ENCODE results near the gene GBA2.

GBA2 gene

GRCh38 chr9:35769763-35770162 lies 20.7 kb upstream of the GBA2 start:
- FAIRE-seq = no peak
- no peak for TF ChIP-seq SPI1 (IDR thresholded peaks at IDR 0.05; ENCODE audit: low read depth, low read length)
- no peak for TF ChIP-seq POLR2A (IDR thresholded peaks at IDR 0.05; ENCODE audit: low read depth, low read length)
- no peak for TF ChIP-seq TAF1 (IDR thresholded peaks at IDR 0.05; ENCODE audit: low read depth, low read length)
- no peak for TF ChIP-seq PAX5 (IDR thresholded peaks at IDR 0.05; ENCODE audit: insufficient read depth, low read length, severe bottlenecking)
- TF ChIP-seq POLR2AphosphoS5 (IDR thresholded peaks at IDR 0.05; ENCODE audit: low read depth, low read length) = no peak
- TF ChIP-seq POU2F2 (IDR thresholded peaks at IDR 0.05; ENCODE audit: low read depth, low read length) = no peak
- DNase-seq (ENCODE audit: insufficient read length, low spot score) = no peak

- DNase-seq (ENCODE audit: insufficient read length, low spot score) = no peak
- TF ChIP-seq POU2F2 (IDR thresholded peaks at IDR 0.05; ENCODE audit: low read depth, low read length) = no peak
- no peak for FAIRE-seq
These were observed 18.4 kb upstream of the GBA2 start for GRCh38 chr9:35767458-35767857.

GRCh38 chr9:35766997-35767396 lies 18.0 kb upstream of the GBA2 start:
- FAIRE-seq (no peak), DNase-seq (ENCODE audit: insufficient read length, low spot score) (no peak)
- TF ChIP-seq TAF1 (IDR thresholded peaks at IDR 0.05; ENCODE audit: low read depth, low read length) (no peak), PAX5 (IDR thresholded peaks at IDR 0.05; ENCODE audit: insufficient read depth, low read length, severe bottlenecking) (no peak), POLR2A (IDR thresholded peaks at IDR 0.05; ENCODE audit: low read depth, low read length) (no peak), SPI1 (IDR thresholded peaks at IDR 0.05; ENCODE audit: low read depth, low read length) (no peak), POLR2AphosphoS5 (IDR thresholded peaks at IDR 0.05; ENCODE audit: low read depth, low read length) (no peak), POU2F2 (IDR thresholded peaks at IDR 0.05; ENCODE audit: low read depth, low read length) (no peak)

GRCh38 chr9:35763803-35764202 lies 14.8 kb upstream of the GBA2 start:
- DNase-seq (ENCODE audit: insufficient read length, low spot score) (no peak), FAIRE-seq (no peak)
- no peak for TF ChIP-seq POLR2A (IDR thresholded peaks at IDR 0.05; ENCODE audit: low read depth, low read length)
- 0 out of 2 replicates have a peak, but pooled peaks have one; percentile 8 for TF ChIP-seq SPI1 (IDR thresholded peaks at IDR 0.05; ENCODE audit: low read depth, low read length)
- no peak for TF ChIP-seq TAF1 (IDR thresholded peaks at IDR 0.05; ENCODE audit: low read depth, low read length)

GRCh38 chr9:35763181-35763580 lies 14.2 kb upstream of the GBA2 start:
- no peak for FAIRE-seq
- DNase-seq (ENCODE audit: insufficient read length, low spot score) = no peak
- TF ChIP-seq POLR2A (IDR thresholded peaks at IDR 0.05; ENCODE audit: low read depth, low read length) (no peak), PAX5 (IDR thresholded peaks at IDR 0.05; ENCODE audit: insufficient read depth, low read length, severe bottlenecking) (no peak), TAF1 (IDR thresholded peaks at IDR 0.05; ENCODE audit: low read depth, low read length) (no peak), POU2F2 (IDR thresholded peaks at IDR 0.05; ENCODE audit: low read depth, low read length) (no peak)

- TF ChIP-seq PAX5 (IDR thresholded peaks at IDR 0.05; ENCODE audit: insufficient read depth, low read length, severe bottlenecking) = no peak
- no peak for TF ChIP-seq TAF1 (IDR thresholded peaks at IDR 0.05; ENCODE audit: low read depth, low read length)
- no peak for TF ChIP-seq SPI1 (IDR thresholded peaks at IDR 0.05; ENCODE audit: low read depth, low read length)
- TF ChIP-seq POU2F2 (IDR thresholded peaks at IDR 0.05; ENCODE audit: low read depth, low read length) = no peak
- TF ChIP-seq POLR2AphosphoS5 (IDR thresholded peaks at IDR 0.05; ENCODE audit: low read depth, low read length) = no peak
- no peak for TF ChIP-seq POLR2A (IDR thresholded peaks at IDR 0.05; ENCODE audit: low read depth, low read length)
- no peak for DNase-seq (ENCODE audit: insufficient read length, low spot score)
- FAIRE-seq = no peak
These were observed 11.6 kb upstream of the GBA2 start for GRCh38 chr9:35760651-35761050.

GRCh38 chr9:35759795-35760194 lies 10.8 kb upstream of the GBA2 start:
- FAIRE-seq (no peak), DNase-seq (ENCODE audit: insufficient read length, low spot score) (no peak)
- TF ChIP-seq SPI1 (IDR thresholded peaks at IDR 0.05; ENCODE audit: low read depth, low read length) (no peak), POLR2AphosphoS5 (IDR thresholded peaks at IDR 0.05; ENCODE audit: low read depth, low read length) (no peak)

GRCh38 chr9:35758475-35759050 lies 9.5 kb upstream of the GBA2 start:
- DNase-seq (ENCODE audit: insufficient read length, low spot score) (no peak), FAIRE-seq (no peak)
- TF ChIP-seq POLR2A (IDR thresholded peaks at IDR 0.05; ENCODE audit: low read depth, low read length) = no peak
- no peak for TF ChIP-seq POLR2AphosphoS5 (IDR thresholded peaks at IDR 0.05; ENCODE audit: low read depth, low read length)
- TF ChIP-seq POU2F2 (IDR thresholded peaks at IDR 0.05; ENCODE audit: low read depth, low read length) = no peak
- no peak for TF ChIP-seq SPI1 (IDR thresholded peaks at IDR 0.05; ENCODE audit: low read depth, low read length)
- TF ChIP-seq TAF1 (IDR thresholded peaks at IDR 0.05; ENCODE audit: low read depth, low read length) = no peak

GRCh38 chr9:35757892-35758275 lies 8.9 kb upstream of the GBA2 start:
- FAIRE-seq (no peak), DNase-seq (ENCODE audit: insufficient read length, low spot score) (no peak)
- no peak for TF ChIP-seq TAF1 (IDR thresholded peaks at IDR 0.05; ENCODE audit: low read depth, low read length)
- no peak for TF ChIP-seq POLR2A (IDR thresholded peaks at IDR 0.05; ENCODE audit: low read depth, low read length)
- no peak for TF ChIP-seq POU2F2 (IDR thresholded peaks at IDR 0.05; ENCODE audit: low read depth, low read length)
- TF ChIP-seq PAX5 (IDR thresholded peaks at IDR 0.05; ENCODE audit: insufficient read depth, low read length, severe bottlenecking) = no peak
- TF ChIP-seq SPI1 (IDR thresholded peaks at IDR 0.05; ENCODE audit: low read depth, low read length) = no peak
- TF ChIP-seq POLR2AphosphoS5 (IDR thresholded peaks at IDR 0.05; ENCODE audit: low read depth, low read length) = no peak

- DNase-seq (ENCODE audit: insufficient read length, low spot score) (peak; percentile 29), FAIRE-seq (peak; percentile 87)
- TF ChIP-seq SPI1 (IDR thresholded peaks at IDR 0.05; ENCODE audit: low read depth, low read length) = 0 out of 2 replicates have a peak, but pooled peaks have one; percentile 7
- TF ChIP-seq POLR2A (IDR thresholded peaks at IDR 0.05; ENCODE audit: low read depth, low read length) = peak; percentile 59
- TF ChIP-seq POU2F2 (IDR thresholded peaks at IDR 0.05; ENCODE audit: low read depth, low read length) = no peak
- peak; percentile 58; the same call in 1 of the 2 replicates for TF ChIP-seq POLR2AphosphoS5 (IDR thresholded peaks at IDR 0.05; ENCODE audit: low read depth, low read length)
These were observed 8.3 kb upstream of the GBA2 start for GRCh38 chr9:35757226-35757891.
